ENCODE data around the gene GSAP. TPM values are rescaled to one million over a fixed set of nuclear protein-coding genes. Genes with fewer than 3 reads are reported as not detected.

The GSAP gene
- polyA plus RNA-seq, 1 of the 3 experiments (the other 2 are of a cell fraction) = 5.9 TPM

GRCh38 chr7:77407906-77408305 is 8.2 kb downstream of the GSAP start:
- no peak for DNase-seq
- H3K4me1 ChIP-seq (ENCODE audit: control insufficient read depth in 1 of 2, insufficient read depth in 2 of 2, low read depth in 1 of 2, low read length in 1 of 2) = no peaks in the 10 kb centered on the region; a peak in 1 of 4 replicates
- H3F3A ChIP-seq (replicated peaks; ENCODE audit: insufficient read depth) = no peaks in the 10 kb centered on the region
- no peaks in the 10 kb centered on the region for H3K9me3 ChIP-seq
- H3K79me2 ChIP-seq (ENCODE audit: insufficient read depth) = no peaks in the 10 kb centered on the region
- no peak overlapping the region for H3K4me2 ChIP-seq
- no peaks in the 10 kb centered on the region for H3K27me3 ChIP-seq (ENCODE audit: insufficient read depth)
- H3K27ac ChIP-seq (ENCODE audit: low read depth in 2 of 2, low read length in 1 of 2) = no peak overlapping the region
- POLR2A ChIA-PET = no interaction called here
- no peaks in the 10 kb centered on the region for H3K36me3 ChIP-seq (replicated peaks in 1 of 2; ENCODE audit: control insufficient read depth in 1 of 2, insufficient read depth in 2 of 2, low read length in 1 of 2)
- CTCF ChIA-PET = no interaction called here
- no peaks in the 10 kb centered on the region for H4K20me1 ChIP-seq (ENCODE audit: insufficient read depth)
- no peak overlapping the region for H2AFZ ChIP-seq (ENCODE audit: low read depth)
- no peak for TF ChIP-seq TAF1 (IDR thresholded peaks at IDR 0.05; ENCODE audit: borderline replicate concordance, low read depth, low read length)
- TF ChIP-seq SMC3 (IDR thresholded peaks at IDR 0.05; ENCODE audit: low read depth, low read length) = no peak
- TF ChIP-seq FOSL2 (IDR thresholded peaks at IDR 0.05; ENCODE audit: borderline replicate concordance, low read depth) = no peak
- TF ChIP-seq RFX5 (IDR thresholded peaks at IDR 0.05; ENCODE audit: low read length) = no peak
- TF ChIP-seq CTCF (IDR thresholded peaks at IDR 0.05) = no peak
- no peak for TF ChIP-seq RAD21 (IDR thresholded peaks at IDR 0.05; ENCODE audit: low read length)
- no peak for TF ChIP-seq RCOR1 (IDR thresholded peaks at IDR 0.05; ENCODE audit: low read length)
- no peak for TF ChIP-seq TEAD4 (IDR thresholded peaks at IDR 0.05; ENCODE audit: borderline replicate concordance, insufficient read depth)
- TF ChIP-seq, protein P1, sequence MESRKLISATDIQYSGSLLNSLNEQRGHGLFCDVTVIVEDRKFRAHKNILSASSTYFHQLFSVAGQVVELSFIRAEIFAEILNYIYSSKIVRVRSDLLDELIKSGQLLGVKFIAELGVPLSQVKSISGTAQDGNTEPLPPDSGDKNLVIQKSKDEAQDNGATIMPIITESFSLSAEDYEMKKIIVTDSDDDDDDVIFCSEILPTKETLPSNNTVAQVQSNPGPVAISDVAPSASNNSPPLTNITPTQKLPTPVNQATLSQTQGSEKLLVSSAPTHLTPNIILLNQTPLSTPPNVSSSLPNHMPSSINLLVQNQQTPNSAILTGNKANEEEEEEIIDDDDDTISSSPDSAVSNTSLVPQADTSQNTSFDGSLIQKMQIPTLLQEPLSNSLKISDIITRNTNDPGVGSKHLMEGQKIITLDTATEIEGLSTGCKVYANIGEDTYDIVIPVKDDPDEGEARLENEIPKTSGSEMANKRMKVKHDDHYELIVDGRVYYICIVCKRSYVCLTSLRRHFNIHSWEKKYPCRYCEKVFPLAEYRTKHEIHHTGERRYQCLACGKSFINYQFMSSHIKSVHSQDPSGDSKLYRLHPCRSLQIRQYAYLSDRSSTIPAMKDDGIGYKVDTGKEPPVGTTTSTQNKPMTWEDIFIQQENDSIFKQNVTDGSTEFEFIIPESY (IDR thresholded peaks at IDR 0.05; ENCODE audit: borderline replicate concordance, low read depth) = no peak
- TF ChIP-seq MXI1 (IDR thresholded peaks at IDR 0.05; ENCODE audit: low read depth, low read length) = no peak
- TF ChIP-seq NRF1 (IDR thresholded peaks at IDR 0.05; ENCODE audit: low read depth, low read length) = no peak
- TF ChIP-seq FOXM1 (IDR thresholded peaks at IDR 0.05; ENCODE audit: low read depth) = no peak
- TF ChIP-seq, protein P2, sequence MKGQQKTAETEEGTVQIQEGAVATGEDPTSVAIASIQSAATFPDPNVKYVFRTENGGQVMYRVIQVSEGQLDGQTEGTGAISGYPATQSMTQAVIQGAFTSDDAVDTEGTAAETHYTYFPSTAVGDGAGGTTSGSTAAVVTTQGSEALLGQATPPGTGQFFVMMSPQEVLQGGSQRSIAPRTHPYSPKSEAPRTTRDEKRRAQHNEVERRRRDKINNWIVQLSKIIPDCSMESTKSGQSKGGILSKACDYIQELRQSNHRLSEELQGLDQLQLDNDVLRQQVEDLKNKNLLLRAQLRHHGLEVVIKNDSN (IDR thresholded peaks at IDR 0.05; ENCODE audit: borderline replicate concordance, low read depth) = no peak
- TF ChIP-seq GABPA (IDR thresholded peaks at IDR 0.05; ENCODE audit: low read depth) = no peak
- TF ChIP-seq POLR2AphosphoS5 (IDR thresholded peaks at IDR 0.05; ENCODE audit: low read depth, low read length) = no peak
- TF ChIP-seq, protein P3, sequence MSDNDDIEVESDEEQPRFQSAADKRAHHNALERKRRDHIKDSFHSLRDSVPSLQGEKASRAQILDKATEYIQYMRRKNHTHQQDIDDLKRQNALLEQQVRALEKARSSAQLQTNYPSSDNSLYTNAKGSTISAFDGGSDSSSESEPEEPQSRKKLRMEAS (IDR thresholded peaks at IDR 0.05; ENCODE audit: low read depth) = no peak
- TF ChIP-seq JUND (IDR thresholded peaks at IDR 0.05) = no peak
- TF ChIP-seq ELF1 (IDR thresholded peaks at IDR 0.05) = no peak
- TF ChIP-seq, protein P4, sequence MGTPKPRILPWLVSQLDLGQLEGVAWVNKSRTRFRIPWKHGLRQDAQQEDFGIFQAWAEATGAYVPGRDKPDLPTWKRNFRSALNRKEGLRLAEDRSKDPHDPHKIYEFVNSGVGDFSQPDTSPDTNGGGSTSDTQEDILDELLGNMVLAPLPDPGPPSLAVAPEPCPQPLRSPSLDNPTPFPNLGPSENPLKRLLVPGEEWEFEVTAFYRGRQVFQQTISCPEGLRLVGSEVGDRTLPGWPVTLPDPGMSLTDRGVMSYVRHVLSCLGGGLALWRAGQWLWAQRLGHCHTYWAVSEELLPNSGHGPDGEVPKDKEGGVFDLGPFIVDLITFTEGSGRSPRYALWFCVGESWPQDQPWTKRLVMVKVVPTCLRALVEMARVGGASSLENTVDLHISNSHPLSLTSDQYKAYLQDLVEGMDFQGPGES (IDR thresholded peaks at IDR 0.05; ENCODE audit: low read depth, low read length) = no peak
- H3K4me3 ChIP-seq (ENCODE audit: low read depth in 2 of 2, low read length in 1 of 2) = no peak overlapping the region
- no peak overlapping the region for H3K9ac ChIP-seq
- no peaks in the 10 kb centered on the region for H3K9me2 ChIP-seq
